ENCODE results near the gene SV2B. TPM values are rescaled to one million over a fixed set of nuclear protein-coding genes. Genes with fewer than 3 reads are reported as not detected.

The SV2B gene
- total RNA-seq, 1 experiment from 2014 or later, result not detected

DNA sequence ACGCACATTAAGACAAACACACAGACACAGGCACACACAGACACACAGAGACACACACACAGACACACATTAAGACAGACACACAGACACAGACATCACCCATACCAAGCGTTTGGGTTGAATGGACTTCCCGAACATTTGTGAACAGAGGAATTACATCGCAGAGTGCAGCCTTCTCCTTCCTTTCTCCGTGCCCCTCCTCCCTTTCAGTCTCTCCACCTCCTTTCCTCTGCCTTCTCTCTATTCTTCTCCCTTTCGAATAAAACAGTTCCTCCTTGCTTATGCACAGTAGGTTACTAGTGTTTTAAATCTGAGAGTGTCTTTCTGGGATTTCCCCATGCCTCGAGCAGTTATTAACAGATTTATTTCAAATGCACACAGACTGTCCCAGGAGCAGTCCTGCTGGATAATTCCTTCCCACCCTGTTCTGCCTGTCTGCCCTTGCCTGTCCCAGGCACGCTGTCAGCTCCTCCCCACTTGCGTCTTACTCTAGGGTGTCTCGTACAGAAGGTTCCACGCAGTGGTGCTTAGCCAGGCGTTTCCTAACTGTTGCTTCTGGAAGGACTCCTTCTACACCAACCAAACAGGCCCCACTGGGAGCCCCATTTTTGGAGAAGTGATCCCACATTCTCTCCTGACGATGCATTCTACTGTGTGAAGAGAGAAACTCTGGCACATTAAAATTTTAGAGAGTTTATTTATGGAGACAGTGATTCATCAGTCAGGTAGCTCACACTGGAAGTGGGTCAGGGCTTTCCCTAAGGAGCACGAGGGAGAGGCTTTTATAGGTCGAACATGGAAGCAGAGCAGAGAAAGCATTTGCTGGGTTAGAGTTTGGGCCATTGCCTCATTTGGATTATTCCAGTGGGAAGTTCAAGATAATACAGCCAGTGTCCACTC is 163.8 kb downstream of the SV2B start:
- BruUV-seq (replicated peaks), result no TSS peak
- H3K4me1 ChIP-seq (ENCODE audit: control insufficient read depth in 1 of 2, insufficient read depth in 2 of 2, low read length in 2 of 2), result peaks cover 0 to 6% of the 10 kb centered on the region in 2 experiments; a peak in 1 of 4 replicates
- no peak overlapping the region for H3K4me3 ChIP-seq (replicated peaks in 1 of 2; ENCODE audit: low read depth in 1 of 2, low read length in 2 of 2)
- ChIA-PET CTCF (interaction anchor here (1.3 kb wide), 1 partner anchor 16 kb away, joined by 3 read pairs; no protein-coding TSS in a partner anchor), RAD21 (ENCODE audit: low non-redundant PET in 1 of 2, low total read pairs in 2 of 2, uncharacterized antibody in 2 of 2, unreplicated experiment in 2 of 2) (no interaction called here), POLR2A (no interaction called here)
- no peak for DNase-seq (ENCODE audit: low read depth, low spot score)
- no peaks in the 10 kb centered on the region for H4K20me1 ChIP-seq (ENCODE audit: insufficient read depth)
- H2AFZ ChIP-seq (ENCODE audit: low read depth, low read length, poor library complexity, severe bottlenecking), result no peak overlapping the region
- no peak overlapping the region for H3K9ac ChIP-seq (ENCODE audit: low read length)
- intact Hi-C loops (cut with micrococcal nuclease), result no loop called here
- no peaks in the 10 kb centered on the region for H3K9me3 ChIP-seq (ENCODE audit: control insufficient read depth in 1 of 2, insufficient read depth in 1 of 2, low read depth in 1 of 2, low read length in 2 of 2)
- H3K36me3 ChIP-seq (ENCODE audit: control insufficient read depth in 1 of 2, insufficient read depth in 2 of 2, low read length in 2 of 2), result no peaks in the 10 kb centered on the region
- H3K27me3 ChIP-seq (ENCODE audit: insufficient read depth, low read length), result no peaks in the 10 kb centered on the region; the same call in 1 of the 2 replicates
- 0 out of 2 replicates have a peak overlapping the region, but pooled peaks have one; percentile 19 for H3K4me2 ChIP-seq (ENCODE audit: low read length)
- ATAC-seq, result no peak
- no peak overlapping the region for H3K27ac ChIP-seq (ENCODE audit: low read depth, low read length)
- H3K79me2 ChIP-seq (ENCODE audit: insufficient read depth, low read length), result no peaks in the 10 kb centered on the region
- H3K9me2 ChIP-seq (ENCODE audit: insufficient read depth), result no peaks in the 10 kb centered on the region
- TF ChIP-seq CBX3 (IDR thresholded peaks at IDR 0.05; ENCODE audit: low read depth) (no peak), RAD21 (IDR thresholded peaks at IDR 0.05; ENCODE audit: low read depth) (no peak), EZH2phosphoT487 (IDR thresholded peaks at IDR 0.05; ENCODE audit: borderline replicate concordance) (no peak), YY1 (IDR thresholded peaks at IDR 0.05; ENCODE audit: extremely low read depth, insufficient replicate concordance, low read depth, low read length) (no peak), SIN3A (IDR thresholded peaks at IDR 0.05; ENCODE audit: low read depth) (no peak), POLR2A (IDR thresholded peaks at IDR 0.05; ENCODE audit: borderline replicate concordance, extremely low read depth, insufficient read depth, insufficient read length) (no peak), ZFX (IDR thresholded peaks at IDR 0.05) (no peak), TCF7L2 (IDR thresholded peaks at IDR 0.05; ENCODE audit: borderline replicate concordance, extremely low read depth, insufficient read depth, insufficient read length) (no peak), EZH2 (IDR thresholded peaks at IDR 0.05) (no peak), JUND (IDR thresholded peaks at IDR 0.05) (no peak), ZNF274 (IDR thresholded peaks at IDR 0.05; ENCODE audit: low read depth, low read length) (no peak)
- TF ChIP-seq, protein P1, sequence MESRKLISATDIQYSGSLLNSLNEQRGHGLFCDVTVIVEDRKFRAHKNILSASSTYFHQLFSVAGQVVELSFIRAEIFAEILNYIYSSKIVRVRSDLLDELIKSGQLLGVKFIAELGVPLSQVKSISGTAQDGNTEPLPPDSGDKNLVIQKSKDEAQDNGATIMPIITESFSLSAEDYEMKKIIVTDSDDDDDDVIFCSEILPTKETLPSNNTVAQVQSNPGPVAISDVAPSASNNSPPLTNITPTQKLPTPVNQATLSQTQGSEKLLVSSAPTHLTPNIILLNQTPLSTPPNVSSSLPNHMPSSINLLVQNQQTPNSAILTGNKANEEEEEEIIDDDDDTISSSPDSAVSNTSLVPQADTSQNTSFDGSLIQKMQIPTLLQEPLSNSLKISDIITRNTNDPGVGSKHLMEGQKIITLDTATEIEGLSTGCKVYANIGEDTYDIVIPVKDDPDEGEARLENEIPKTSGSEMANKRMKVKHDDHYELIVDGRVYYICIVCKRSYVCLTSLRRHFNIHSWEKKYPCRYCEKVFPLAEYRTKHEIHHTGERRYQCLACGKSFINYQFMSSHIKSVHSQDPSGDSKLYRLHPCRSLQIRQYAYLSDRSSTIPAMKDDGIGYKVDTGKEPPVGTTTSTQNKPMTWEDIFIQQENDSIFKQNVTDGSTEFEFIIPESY (IDR thresholded peaks at IDR 0.05; ENCODE audit: extremely low read depth, insufficient replicate concordance, low read length), result no peak
- TF ChIP-seq, protein P2, sequence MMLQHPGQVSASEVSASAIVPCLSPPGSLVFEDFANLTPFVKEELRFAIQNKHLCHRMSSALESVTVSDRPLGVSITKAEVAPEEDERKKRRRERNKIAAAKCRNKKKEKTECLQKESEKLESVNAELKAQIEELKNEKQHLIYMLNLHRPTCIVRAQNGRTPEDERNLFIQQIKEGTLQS (IDR thresholded peaks at IDR 0.05), result no peak
- TF ChIP-seq, protein P3, sequence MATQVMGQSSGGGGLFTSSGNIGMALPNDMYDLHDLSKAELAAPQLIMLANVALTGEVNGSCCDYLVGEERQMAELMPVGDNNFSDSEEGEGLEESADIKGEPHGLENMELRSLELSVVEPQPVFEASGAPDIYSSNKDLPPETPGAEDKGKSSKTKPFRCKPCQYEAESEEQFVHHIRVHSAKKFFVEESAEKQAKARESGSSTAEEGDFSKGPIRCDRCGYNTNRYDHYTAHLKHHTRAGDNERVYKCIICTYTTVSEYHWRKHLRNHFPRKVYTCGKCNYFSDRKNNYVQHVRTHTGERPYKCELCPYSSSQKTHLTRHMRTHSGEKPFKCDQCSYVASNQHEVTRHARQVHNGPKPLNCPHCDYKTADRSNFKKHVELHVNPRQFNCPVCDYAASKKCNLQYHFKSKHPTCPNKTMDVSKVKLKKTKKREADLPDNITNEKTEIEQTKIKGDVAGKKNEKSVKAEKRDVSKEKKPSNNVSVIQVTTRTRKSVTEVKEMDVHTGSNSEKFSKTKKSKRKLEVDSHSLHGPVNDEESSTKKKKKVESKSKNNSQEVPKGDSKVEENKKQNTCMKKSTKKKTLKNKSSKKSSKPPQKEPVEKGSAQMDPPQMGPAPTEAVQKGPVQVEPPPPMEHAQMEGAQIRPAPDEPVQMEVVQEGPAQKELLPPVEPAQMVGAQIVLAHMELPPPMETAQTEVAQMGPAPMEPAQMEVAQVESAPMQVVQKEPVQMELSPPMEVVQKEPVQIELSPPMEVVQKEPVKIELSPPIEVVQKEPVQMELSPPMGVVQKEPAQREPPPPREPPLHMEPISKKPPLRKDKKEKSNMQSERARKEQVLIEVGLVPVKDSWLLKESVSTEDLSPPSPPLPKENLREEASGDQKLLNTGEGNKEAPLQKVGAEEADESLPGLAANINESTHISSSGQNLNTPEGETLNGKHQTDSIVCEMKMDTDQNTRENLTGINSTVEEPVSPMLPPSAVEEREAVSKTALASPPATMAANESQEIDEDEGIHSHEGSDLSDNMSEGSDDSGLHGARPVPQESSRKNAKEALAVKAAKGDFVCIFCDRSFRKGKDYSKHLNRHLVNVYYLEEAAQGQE (IDR thresholded peaks at IDR 0.05; ENCODE audit: low read depth), result no peak
